OCI-LY3 (cell line): ENCODE measurements around the gene S100P.

ENCODE experiments used
- EZH2phosphoT487 ChIP-seq: fragments of 200-600 bp; shearing (Covaris generic); IDR thresholded peaks from 2 replicates; pipeline ENCODE4 v1.6.1; 2018; ENCODE audit warnings: antibody characterized with exemption, mixed run types, low read depth
- TF ChIP-seq, protein P1 (sequence below): fragments of 200-600, 300-600 bp; sonication (generic); IDR thresholded peaks from 2 replicates; pipeline ENCODE4 v1.5.1; 2014; ENCODE audit warnings: antibody characterized with exemption, low read length, low read depth

DNA sequence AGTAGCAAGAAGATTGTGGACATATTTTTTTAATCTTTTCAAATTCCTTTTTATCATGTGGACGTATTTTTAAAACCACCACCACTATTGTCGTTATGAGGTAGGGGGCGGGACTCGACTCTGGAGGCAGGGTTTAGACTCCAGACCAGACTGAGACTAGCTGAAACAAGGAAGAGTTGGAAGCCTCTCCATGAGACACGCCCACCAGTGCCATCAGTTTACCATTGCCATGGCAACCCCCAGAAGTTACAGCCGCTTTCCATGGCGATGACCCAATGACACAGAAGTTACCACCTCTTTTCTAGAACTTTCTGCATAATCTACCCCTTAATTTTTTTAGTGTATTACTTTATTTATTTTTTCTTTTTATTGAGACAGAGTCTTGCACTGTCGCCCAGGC, 44.5 kb upstream of the S100P start:
- TF ChIP-seq, protein P1, sequence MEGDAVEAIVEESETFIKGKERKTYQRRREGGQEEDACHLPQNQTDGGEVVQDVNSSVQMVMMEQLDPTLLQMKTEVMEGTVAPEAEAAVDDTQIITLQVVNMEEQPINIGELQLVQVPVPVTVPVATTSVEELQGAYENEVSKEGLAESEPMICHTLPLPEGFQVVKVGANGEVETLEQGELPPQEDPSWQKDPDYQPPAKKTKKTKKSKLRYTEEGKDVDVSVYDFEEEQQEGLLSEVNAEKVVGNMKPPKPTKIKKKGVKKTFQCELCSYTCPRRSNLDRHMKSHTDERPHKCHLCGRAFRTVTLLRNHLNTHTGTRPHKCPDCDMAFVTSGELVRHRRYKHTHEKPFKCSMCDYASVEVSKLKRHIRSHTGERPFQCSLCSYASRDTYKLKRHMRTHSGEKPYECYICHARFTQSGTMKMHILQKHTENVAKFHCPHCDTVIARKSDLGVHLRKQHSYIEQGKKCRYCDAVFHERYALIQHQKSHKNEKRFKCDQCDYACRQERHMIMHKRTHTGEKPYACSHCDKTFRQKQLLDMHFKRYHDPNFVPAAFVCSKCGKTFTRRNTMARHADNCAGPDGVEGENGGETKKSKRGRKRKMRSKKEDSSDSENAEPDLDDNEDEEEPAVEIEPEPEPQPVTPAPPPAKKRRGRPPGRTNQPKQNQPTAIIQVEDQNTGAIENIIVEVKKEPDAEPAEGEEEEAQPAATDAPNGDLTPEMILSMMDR: no peak
- no peak for TF ChIP-seq EZH2phosphoT487
